ENCODE results near the gene GPN3. TPM values are rescaled to one million over a fixed set of nuclear protein-coding genes. Genes with fewer than 3 reads are reported as not detected.

Gene GPN3
- total and polyA plus RNA-seq, 2 of the 13 experiments (the other 11 are each of a cell fraction or from before 2014, with no cell fraction given), result 28.7 to 29.5 TPM

- TF ChIP-seq ZNF143 (CRISPR knock-in tag; IDR thresholded peaks at IDR 0.05) (no peak), ZNF773 (CRISPR knock-in tag; IDR thresholded peaks at IDR 0.05; ENCODE audit: borderline replicate concordance) (no peak), TBL1XR1 (IDR thresholded peaks at IDR 0.05; ENCODE audit: borderline replicate concordance, low read length, partially characterized antibody) (no peak), TMF1 (CRISPR knock-in tag; IDR thresholded peaks at IDR 0.05; ENCODE audit: low read depth) (no peak), ZFYVE20 (CRISPR knock-in tag; IDR thresholded peaks at IDR 0.05; ENCODE audit: borderline replicate concordance, low read depth) (no peak), TFDP1 (CRISPR knock-in tag; IDR thresholded peaks at IDR 0.05; ENCODE audit: borderline replicate concordance) (no peak), HOXA5 (CRISPR knock-in tag; IDR thresholded peaks at IDR 0.05) (no peak), BORCS8-MEF2B (CRISPR knock-in tag; IDR thresholded peaks at IDR 0.05) (no peak), XBP1 (CRISPR knock-in tag; IDR thresholded peaks at IDR 0.05) (no peak), KLF6 (CRISPR knock-in tag; IDR thresholded peaks at IDR 0.05) (no peak), ZNF678 (CRISPR knock-in tag; IDR thresholded peaks at IDR 0.05) (no peak), TFAP4 (IDR thresholded peaks at IDR 0.05; ENCODE audit: borderline replicate concordance, low read depth) (no peak), IRF2 (CRISPR knock-in tag; IDR thresholded peaks at IDR 0.05) (no peak), SRSF4 (IDR thresholded peaks at IDR 0.05; ENCODE audit: low read depth, low read length, poor library complexity, severe bottlenecking) (no peak), SKIL (CRISPR knock-in tag; IDR thresholded peaks at IDR 0.05; ENCODE audit: borderline replicate concordance) (no peak)
- Histone ChIP-seq H3K79me2 (ENCODE audit: insufficient read depth, low read length) (no peaks in the 10 kb centered on the region), H3K27ac (ENCODE audit: extremely low read length, insufficient read depth, low read length) (no peak overlapping the region), H2AFZ (ENCODE audit: low read length) (no peak overlapping the region), H3K4me2 (ENCODE audit: low read depth, low read length) (no peak overlapping the region), H3K9ac (ENCODE audit: insufficient read depth, low read depth, low read length) (no peak overlapping the region), H3K36me3 (replicated peaks in 1 of 2; ENCODE audit: control insufficient read depth in 1 of 2, insufficient read depth in 2 of 2, low read length in 2 of 2) (no peaks in the 10 kb centered on the region), H3K27me3 (ENCODE audit: control insufficient read depth in 1 of 2, insufficient read depth in 2 of 2, low read length in 2 of 2) (no peaks in the 10 kb centered on the region), H4K20me1 (ENCODE audit: insufficient read depth, low read length) (no peaks in the 10 kb centered on the region), H3K4me1 (ENCODE audit: insufficient read depth, low read length) (peaks cover 10% of the 10 kb centered on the region), H3K4me3 (replicated peaks in 1 of 3; ENCODE audit: insufficient read depth in 1 of 3, low read depth in 2 of 3, low read length in 3 of 3) (no peak overlapping the region), H3K9me3 (ENCODE audit: low read length) (no peaks in the 10 kb centered on the region)
- ChIA-PET CTCF (ENCODE audit: low intra/inter-chr PET ratio, low total read pairs) (no interaction called here), POLR2A (interaction anchor here (0.6 kb wide), 1 partner anchor 288 kb away, joined by 3 read pairs; no protein-coding TSS in a partner anchor)
- in situ Hi-C loops (cut with HindIII; ENCODE audit: extremely low pct_ligation_motif_present, low pct_unique_long_range_greater_than_20kb) (loop anchor here (25.0 kb wide), 1 partner anchor 314 kb away; the partner anchor contains the start of gene IFT81), intact Hi-C loops (cut with micrococcal nuclease; ENCODE audit: unreplicated experiment) (no loop called here)
- no TSS peak for BruUV-seq (replicated peaks)
- WGBS (ENCODE audit: low lambda C conversion rate), result 16% methylated on average over 3 of the region's 3 CpGs
- DNase-seq (ENCODE audit: low spot score) (no peak), FAIRE-seq (no peak), ATAC-seq (no peak)
Measured at GRCh38 chr12:110426406-110426805, 41.7 kb downstream of the GPN3 start.

Measured in HepG2 (cell line).